ENCODE measurements around the gene TGFB2. TPM values are rescaled to one million over a fixed set of nuclear protein-coding genes. Genes with fewer than 3 reads are reported as not detected.
A peak's percentile ranks its signal among the peaks of the same experiment; 100 is the strongest.

Gene TGFB2
- total RNA-seq, 1 donor from 2014 or later = not detected

- Mint-ChIP-seq H3K9me3 (no peaks in the 10 kb centered on the region), H3K36me3 (ENCODE audit: low read depth) (no peaks in the 10 kb centered on the region), H3K27me3 (peaks cover 51% of the 10 kb centered on the region), H3K4me1 (peaks cover 11% of the 10 kb centered on the region), H3K27ac (no peak overlapping the region), H3K4me3 (no peak overlapping the region)
- no peak for DNase-seq
- intact Hi-C loops (cut with micrococcal nuclease) = loop anchor here (1.0 to 10.0 kb wide), 2 partner anchors 25 to 808 kb away; no protein-coding TSS in a partner anchor
Measured at GRCh38 chr1:218376722-218377121, 31.6 kb downstream of the TGFB2 start.

DNA sequence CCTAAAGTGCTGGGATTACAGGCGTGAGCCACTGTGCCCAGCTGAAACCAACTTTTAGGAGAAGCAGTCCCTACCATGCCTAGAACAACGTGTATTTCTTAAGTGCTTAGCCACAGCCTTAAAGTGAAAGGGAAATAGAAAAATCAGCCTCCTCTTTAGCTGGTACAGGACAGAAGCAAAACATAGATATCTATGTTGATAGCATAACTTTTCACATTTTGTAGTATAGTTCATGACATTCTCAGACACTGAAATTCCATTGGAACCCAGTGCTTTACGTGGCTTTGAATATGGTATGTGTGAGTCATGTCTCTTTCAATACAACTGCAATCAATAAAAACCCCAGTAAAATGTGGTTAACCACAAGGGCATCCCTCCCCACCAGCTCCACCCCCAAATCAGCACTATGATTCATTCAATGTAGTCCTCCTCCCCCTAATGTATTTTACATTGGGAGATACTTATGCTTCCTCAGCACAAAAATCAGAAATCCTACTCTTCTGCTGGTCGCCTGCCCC is 32.1 kb downstream of the TGFB2 start:
- H3K27me3 Mint-ChIP-seq = peaks cover 49% of the 10 kb centered on the region
- H3K4me1 Mint-ChIP-seq = peaks cover 11% of the 10 kb centered on the region
- DNase-seq = peak; percentile 82
- H3K4me3 Mint-ChIP-seq = peak overlapping the region; percentile 34
- peak overlapping the region; percentile 88 for H3K27ac Mint-ChIP-seq
- intact Hi-C loops (cut with micrococcal nuclease) = loop anchor here (1.0 to 10.0 kb wide), 2 partner anchors 26 to 808 kb away; no protein-coding TSS in a partner anchor
- no peaks in the 10 kb centered on the region for H3K36me3 Mint-ChIP-seq (ENCODE audit: low read depth)
- no peaks in the 10 kb centered on the region for H3K9me3 Mint-ChIP-seq

- no peak for DNase-seq
- Mint-ChIP-seq H3K4me1 (peaks cover 11% of the 10 kb centered on the region), H3K36me3 (ENCODE audit: low read depth) (no peaks in the 10 kb centered on the region), H3K4me3 (no peak overlapping the region), H3K27me3 (peaks cover 54% of the 10 kb centered on the region), H3K27ac (no peak overlapping the region), H3K9me3 (no peaks in the 10 kb centered on the region)
- intact Hi-C loops (cut with micrococcal nuclease) = no loop called here
Measured at GRCh38 chr1:218380125-218380977, 35.2 kb downstream of the TGFB2 start.

GRCh38 chr1:218382261-218382660 is 37.1 kb downstream of the TGFB2 start:
- Mint-ChIP-seq H3K4me1 (peaks cover 6% of the 10 kb centered on the region), H3K9me3 (no peaks in the 10 kb centered on the region), H3K36me3 (ENCODE audit: low read depth) (no peaks in the 10 kb centered on the region), H3K27me3 (peaks cover 50% of the 10 kb centered on the region), H3K27ac (no peak overlapping the region), H3K4me3 (no peak overlapping the region)
- intact Hi-C loops (cut with micrococcal nuclease) = no loop called here
- no peak for DNase-seq

- Mint-ChIP-seq H3K4me3 (no peak overlapping the region), H3K4me1 (no peaks in the 10 kb centered on the region), H3K9me3 (no peaks in the 10 kb centered on the region), H3K27ac (no peak overlapping the region), H3K27me3 (peaks cover 49% of the 10 kb centered on the region), H3K36me3 (ENCODE audit: low read depth) (no peaks in the 10 kb centered on the region)
- intact Hi-C loops (cut with micrococcal nuclease) = no loop called here
- no peak for DNase-seq
Measured at GRCh38 chr1:218383051-218383450, 37.9 kb downstream of the TGFB2 start.

DNA sequence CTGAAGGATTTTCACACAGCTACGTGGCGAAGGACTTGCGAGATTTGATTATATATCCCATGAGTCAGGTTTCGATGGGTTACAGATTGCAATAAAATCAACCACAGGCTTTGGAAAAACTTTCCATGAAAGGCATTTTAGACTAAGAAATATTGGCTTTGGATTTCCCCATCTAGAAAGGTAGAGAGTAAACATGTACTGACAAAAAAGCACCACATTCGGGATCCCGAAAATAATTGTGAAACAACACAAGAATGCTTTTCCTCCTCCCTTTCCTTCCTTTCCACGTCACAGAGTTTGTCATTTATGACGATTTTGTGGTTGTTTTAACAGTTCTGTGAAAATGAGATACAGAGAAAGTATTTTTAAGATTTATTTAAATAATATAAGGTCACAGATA is 38.5 kb downstream of the TGFB2 start:
- intact Hi-C loops (cut with micrococcal nuclease) = no loop called here
- no peaks in the 10 kb centered on the region for H3K36me3 Mint-ChIP-seq (ENCODE audit: low read depth)
- no peak overlapping the region for H3K4me3 Mint-ChIP-seq
- peaks cover 48% of the 10 kb centered on the region for H3K27me3 Mint-ChIP-seq
- no peaks in the 10 kb centered on the region for H3K9me3 Mint-ChIP-seq
- H3K4me1 Mint-ChIP-seq = no peaks in the 10 kb centered on the region
- DNase-seq = no peak
- no peak overlapping the region for H3K27ac Mint-ChIP-seq

DNA sequence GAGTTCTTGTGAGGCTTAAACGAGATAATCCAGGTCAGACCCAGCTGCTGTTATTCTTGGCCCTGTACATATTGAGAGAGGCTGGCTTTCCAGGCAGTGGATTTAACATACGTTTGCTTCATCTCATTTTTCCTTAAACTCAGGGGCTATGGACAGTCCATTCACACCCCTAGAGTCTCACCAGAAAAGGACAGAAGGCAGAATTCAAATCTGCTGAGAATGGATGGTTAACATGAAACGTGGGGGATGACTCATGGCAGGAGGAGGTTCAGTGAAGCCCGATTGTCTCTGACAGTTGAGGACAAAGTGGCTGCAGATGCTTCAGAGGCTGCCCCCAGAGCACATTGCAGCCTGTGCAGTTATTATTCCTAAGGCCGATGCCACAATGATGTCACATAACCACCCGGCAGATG is 39.5 kb downstream of the TGFB2 start:
- H3K36me3 Mint-ChIP-seq (ENCODE audit: low read depth) = no peaks in the 10 kb centered on the region
- no peak overlapping the region for H3K27ac Mint-ChIP-seq
- no peak overlapping the region for H3K4me3 Mint-ChIP-seq
- peaks cover 49% of the 10 kb centered on the region for H3K27me3 Mint-ChIP-seq
- DNase-seq = no peak
- no peaks in the 10 kb centered on the region for H3K4me1 Mint-ChIP-seq
- no peaks in the 10 kb centered on the region for H3K9me3 Mint-ChIP-seq
- intact Hi-C loops (cut with micrococcal nuclease) = no loop called here

GRCh38 chr1:218388591-218388990 is 43.5 kb downstream of the TGFB2 start:
- Mint-ChIP-seq H3K27me3 (peaks cover 30% of the 10 kb centered on the region), H3K27ac (no peak overlapping the region), H3K9me3 (no peaks in the 10 kb centered on the region), H3K4me1 (no peaks in the 10 kb centered on the region), H3K4me3 (no peak overlapping the region), H3K36me3 (ENCODE audit: low read depth) (no peaks in the 10 kb centered on the region)
- intact Hi-C loops (cut with micrococcal nuclease) = no loop called here
- DNase-seq = no peak

DNA sequence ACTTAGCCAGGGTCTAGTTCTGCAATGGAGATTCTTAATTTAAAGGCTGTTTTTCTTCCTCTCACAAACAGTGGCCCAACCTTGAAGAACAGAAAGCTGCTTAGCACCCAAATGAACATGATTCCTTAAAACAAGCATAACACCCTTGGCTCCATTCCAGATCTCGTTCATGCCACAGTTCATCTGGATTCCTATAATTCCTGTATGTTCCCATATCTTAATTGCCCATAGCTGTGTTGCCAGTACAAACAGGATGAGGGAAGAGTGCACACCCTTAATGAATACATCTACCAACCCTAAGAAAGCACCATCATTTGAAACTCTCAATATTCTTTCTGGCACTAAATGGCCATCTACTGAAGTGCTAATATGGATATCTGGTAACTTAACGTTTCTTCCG is 45.5 kb downstream of the TGFB2 start:
- DNase-seq = no peak
- H3K4me3 Mint-ChIP-seq = no peak overlapping the region
- intact Hi-C loops (cut with micrococcal nuclease) = no loop called here
- H3K27me3 Mint-ChIP-seq = peaks cover 15% of the 10 kb centered on the region
- no peaks in the 10 kb centered on the region for H3K4me1 Mint-ChIP-seq
- H3K27ac Mint-ChIP-seq = no peak overlapping the region
- no peaks in the 10 kb centered on the region for H3K9me3 Mint-ChIP-seq
- no peaks in the 10 kb centered on the region for H3K36me3 Mint-ChIP-seq (ENCODE audit: low read depth)

DNA sequence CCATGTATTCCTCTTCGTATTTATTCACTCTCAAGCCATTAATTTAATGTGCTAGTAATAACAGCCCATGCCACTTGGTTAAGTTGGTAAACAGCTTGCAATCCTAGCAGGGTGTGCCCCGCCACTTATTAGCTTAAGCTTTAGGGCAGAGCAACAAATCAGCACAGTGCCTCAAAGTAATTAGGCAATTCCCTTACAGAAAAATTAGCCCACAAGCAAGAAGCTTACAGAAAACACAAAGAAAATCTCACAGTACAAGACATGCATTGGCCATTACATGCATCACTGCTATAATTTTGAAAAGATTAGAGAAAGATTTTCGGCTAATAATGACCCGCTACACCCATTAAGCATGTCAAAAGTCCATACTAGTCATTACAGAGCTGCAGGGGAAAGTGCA is 47.6 kb downstream of the TGFB2 start:
- Mint-ChIP-seq H3K9me3 (no peaks in the 10 kb centered on the region), H3K4me3 (no peak overlapping the region), H3K4me1 (no peaks in the 10 kb centered on the region), H3K27ac (no peak overlapping the region), H3K36me3 (ENCODE audit: low read depth) (no peaks in the 10 kb centered on the region), H3K27me3 (peaks cover 11% of the 10 kb centered on the region)
- intact Hi-C loops (cut with micrococcal nuclease) = no loop called here
- no peak for DNase-seq

- H3K27me3 Mint-ChIP-seq = peaks cover 5% of the 10 kb centered on the region
- no peaks in the 10 kb centered on the region for H3K9me3 Mint-ChIP-seq
- no peak for DNase-seq
- no peaks in the 10 kb centered on the region for H3K36me3 Mint-ChIP-seq (ENCODE audit: low read depth)
- H3K4me1 Mint-ChIP-seq = no peaks in the 10 kb centered on the region
- no peak overlapping the region for H3K4me3 Mint-ChIP-seq
- no peak overlapping the region for H3K27ac Mint-ChIP-seq
- intact Hi-C loops (cut with micrococcal nuclease) = no loop called here
Measured at GRCh38 chr1:218394416-218394815, 49.3 kb downstream of the TGFB2 start.

GRCh38 chr1:218394989-218395388 is 49.9 kb downstream of the TGFB2 start:
- Mint-ChIP-seq H3K36me3 (ENCODE audit: low read depth) (no peaks in the 10 kb centered on the region), H3K27ac (no peak overlapping the region), H3K4me3 (no peak overlapping the region), H3K4me1 (no peaks in the 10 kb centered on the region), H3K9me3 (no peaks in the 10 kb centered on the region), H3K27me3 (peaks cover 3% of the 10 kb centered on the region)
- no peak for DNase-seq
- intact Hi-C loops (cut with micrococcal nuclease) = no loop called here

DNA sequence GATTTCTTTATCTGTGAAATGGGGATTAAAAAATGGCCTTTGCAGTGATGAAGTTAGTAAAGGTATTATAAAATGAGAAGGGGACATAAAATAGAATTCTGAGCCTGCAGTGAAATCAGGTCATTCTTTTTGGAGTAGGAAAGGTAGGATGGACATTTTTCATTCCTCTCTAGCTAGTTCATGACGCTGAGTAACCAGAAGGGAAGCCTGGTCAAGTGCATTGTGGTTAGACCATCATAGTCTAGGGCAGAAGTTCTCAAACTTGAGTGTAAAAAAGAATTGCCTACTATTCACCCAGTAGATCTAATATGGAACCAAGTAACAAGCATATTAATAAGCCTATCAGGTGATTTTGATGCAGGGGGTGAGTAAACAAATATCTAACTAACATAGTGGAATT is 50.8 kb downstream of the TGFB2 start:
- Mint-ChIP-seq H3K36me3 (ENCODE audit: low read depth) (no peaks in the 10 kb centered on the region), H3K4me3 (no peak overlapping the region), H3K4me1 (no peaks in the 10 kb centered on the region), H3K27ac (no peak overlapping the region), H3K27me3 (no peaks in the 10 kb centered on the region), H3K9me3 (no peaks in the 10 kb centered on the region)
- intact Hi-C loops (cut with micrococcal nuclease) = no loop called here
- DNase-seq = no peak

- Mint-ChIP-seq H3K9me3 (no peaks in the 10 kb centered on the region), H3K27ac (no peak overlapping the region), H3K4me1 (no peaks in the 10 kb centered on the region), H3K4me3 (no peak overlapping the region), H3K36me3 (ENCODE audit: low read depth) (no peaks in the 10 kb centered on the region), H3K27me3 (no peaks in the 10 kb centered on the region)
- DNase-seq = no peak
- intact Hi-C loops (cut with micrococcal nuclease) = no loop called here
Measured at GRCh38 chr1:218397752-218398339, 52.7 kb downstream of the TGFB2 start.

All from activated CD4-positive, alpha-beta T cell treated with anti-CD3 and anti-CD28 coated beads, Interleukin-2, amount 10 ng/mL, durations not matched to agents 24 days and 14 days (primary cell).